NCI-H146 treated with DMSO at 0.1 percent for 48 hours (cell line): ENCODE measurements around the gene FMO5.
"Not testable (repeated sequence)": the region's sequence is repeated elsewhere in the genome, so short reads cannot be mapped to it uniquely, and the experiment has no call there.

Experiments
- DNase-seq: peaks from one replicate; lab custom pipeline; 2025; ENCODE audit not compliant: unreplicated experiment; lab: John Stamatoyannopoulos, UW

Gene FMO5

GRCh38 chr1:147157116-147157515, 68.0 kb downstream of the FMO5 start:
- DNase-seq, result not testable (repeated sequence)

- DNase-seq, result no peak
Measured at GRCh38 chr1:147156642-147157041, 68.5 kb downstream of the FMO5 start.

GRCh38 chr1:147152772-147153171, 72.4 kb downstream of the FMO5 start:
- DNase-seq, result no peak

- no peak for DNase-seq
Measured at GRCh38 chr1:147151244-147151643, 73.9 kb downstream of the FMO5 start.

- no peak for DNase-seq
Measured at GRCh38 chr1:147142886-147143285, 82.3 kb downstream of the FMO5 start.
